ENCODE measurements around the gene ETFB.

The ETFB gene

DNA sequence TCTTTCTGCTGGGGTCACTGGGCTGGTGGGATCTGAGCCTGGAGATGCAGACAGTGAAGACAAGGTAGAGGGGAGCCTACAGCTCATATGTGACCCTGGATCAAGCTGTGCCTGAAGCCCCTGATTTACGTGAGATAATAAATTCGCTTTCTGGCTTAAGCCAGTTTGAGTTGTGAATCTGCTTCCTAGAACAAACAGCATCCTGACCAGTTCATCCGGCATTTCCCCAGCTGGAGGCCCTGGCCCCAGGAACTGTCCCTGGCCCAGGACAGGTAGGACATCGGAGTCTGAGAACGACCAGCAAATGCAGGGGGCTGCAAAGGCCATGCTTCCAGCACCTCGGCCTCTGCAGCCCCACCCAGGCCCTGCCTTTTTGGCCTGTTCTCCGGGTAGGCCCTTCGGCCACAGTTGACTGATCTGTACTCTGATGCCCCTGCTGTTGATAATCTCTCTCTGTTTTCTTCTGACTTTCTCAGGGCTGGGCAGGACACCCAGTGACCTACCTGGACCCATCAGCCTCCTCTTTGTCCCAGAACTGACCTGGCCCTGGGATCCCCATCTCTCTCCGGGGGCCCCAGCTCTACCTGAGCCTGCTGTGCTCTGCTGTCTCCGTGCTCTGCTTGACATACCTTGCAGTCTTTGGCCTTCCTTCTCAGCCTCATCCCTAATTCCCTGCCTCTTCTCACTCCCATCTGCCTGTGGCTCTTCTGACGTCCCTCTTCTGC is 14.8 kb downstream of the ETFB start:
- DNase-seq (ENCODE audit: low spot score), result no peak

DNA sequence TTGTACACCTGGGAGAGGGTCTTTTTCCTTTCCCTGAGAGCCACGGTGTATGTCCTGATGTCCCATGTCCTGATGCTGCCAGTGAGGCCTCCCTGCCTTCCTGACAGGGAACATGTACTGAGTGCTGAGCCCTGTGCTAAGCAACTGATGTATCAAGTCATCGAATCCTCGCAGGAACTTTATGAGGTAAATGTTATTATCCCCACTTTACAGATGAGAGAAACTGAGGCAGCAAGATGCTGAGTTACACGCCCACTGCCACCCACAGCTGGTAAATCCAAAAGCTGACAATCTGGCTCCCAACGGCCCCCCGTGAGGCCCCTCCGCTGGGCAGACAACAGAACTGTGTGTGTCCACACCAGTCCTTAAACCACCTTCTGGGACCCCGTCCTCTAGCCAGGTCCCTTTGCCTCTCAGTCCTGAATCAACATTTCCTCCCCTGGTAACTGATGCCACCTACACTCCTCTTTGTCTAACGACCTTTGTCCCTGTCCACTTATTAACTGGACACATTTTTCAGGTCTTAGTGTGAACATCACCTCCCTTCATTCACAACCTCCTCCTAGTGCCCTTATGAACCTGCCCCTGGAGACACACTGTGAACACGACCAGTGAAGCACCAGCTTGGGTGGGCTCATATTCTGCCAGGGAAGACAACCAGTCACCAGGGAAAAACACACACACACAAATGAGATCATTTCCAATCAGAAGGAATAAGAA is 18.8 kb downstream of the ETFB start:
- no peak for DNase-seq (ENCODE audit: low spot score)

DNA sequence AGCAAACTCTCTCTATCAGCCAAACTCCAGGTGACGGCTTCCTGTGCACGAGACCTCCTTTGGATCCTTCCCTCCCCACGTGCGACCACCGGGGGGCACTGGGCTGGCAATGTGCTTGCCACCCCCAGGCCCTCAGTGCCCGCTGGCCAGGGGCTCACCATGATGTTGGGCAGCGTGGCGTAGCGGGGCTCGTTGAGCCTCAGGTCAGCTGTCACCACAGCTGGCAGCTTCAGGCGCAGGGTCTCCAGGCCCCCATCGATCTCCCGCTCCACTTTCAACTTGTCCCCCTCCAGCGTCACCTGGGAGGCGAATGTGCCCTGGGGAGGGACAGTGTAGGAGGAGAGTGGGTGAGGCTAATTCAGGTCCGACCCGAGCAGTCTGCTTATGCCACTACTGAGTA is 19.4 kb downstream of the ETFB start:
- no peak for DNase-seq (ENCODE audit: low spot score)

DNA sequence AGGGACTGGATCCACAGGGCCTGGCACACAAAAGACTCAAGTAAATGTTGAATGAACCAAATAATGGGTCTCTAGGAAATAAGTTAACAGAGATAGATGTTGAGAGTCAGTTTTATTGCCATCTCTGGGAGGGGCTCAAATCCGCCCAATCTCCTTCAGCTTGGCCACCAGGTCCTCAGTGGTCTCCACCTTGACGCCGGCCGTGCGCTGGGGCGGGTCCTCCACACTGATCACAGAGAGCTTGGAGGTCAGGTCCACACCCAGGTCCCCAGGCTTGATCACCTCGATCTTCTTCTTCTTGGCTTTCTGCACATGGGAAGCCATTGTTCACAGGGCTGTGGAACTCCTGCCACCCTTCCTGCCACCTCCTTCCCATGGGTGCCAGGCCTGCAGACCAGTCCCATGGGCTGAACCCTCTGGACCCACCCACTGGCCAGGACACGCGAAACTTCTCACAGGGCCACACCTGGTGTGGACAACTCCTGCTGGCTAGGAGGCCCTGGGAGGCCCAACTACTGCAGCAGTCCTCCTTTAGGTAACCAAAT is 21.0 kb downstream of the ETFB start:
- no peak for DNase-seq (ENCODE audit: low spot score)

DNA sequence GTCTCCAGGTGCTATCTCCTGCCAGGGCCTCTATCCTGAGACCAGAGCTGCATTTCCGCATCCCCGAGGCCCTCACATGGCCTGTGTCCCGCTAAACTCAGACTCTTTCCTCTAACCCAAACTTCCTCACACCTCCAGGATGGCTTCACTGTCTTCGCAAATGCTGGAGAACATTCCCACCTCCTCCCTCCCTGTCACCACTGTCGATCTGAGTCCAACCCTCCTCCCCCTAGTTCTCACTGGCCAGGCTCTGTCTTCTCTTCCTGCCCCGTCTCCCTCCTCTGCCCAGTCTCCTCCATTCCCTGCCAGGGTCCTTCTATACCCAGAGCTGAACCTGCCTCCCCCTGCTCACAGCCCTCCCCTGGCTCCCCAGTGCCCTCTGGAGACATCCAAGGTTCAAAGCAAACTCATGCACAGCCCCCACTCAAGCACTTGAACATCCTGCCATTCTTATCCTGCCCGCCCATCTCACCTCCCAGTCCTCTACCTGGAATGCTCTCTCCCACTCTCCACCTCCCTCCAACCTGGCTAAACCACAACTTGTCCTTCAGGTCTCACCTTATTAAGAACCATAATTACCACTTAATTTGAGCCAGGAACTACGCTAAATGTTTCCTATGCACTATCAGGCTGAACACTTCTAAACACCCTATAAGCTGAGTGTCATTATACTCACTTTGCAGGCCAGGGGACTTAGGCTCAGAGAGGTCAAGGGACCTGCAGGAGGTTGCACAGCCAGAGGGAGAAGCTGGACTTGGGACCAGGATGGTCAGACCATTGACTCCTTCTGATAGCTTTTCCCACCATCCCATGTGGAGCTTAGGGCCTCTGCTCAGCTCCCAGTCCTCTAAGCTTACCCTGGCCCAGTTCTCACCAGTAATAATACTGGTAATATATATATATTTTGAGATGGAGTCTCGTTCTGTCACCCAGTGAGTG is 23.3 kb downstream of the ETFB start:
- no peak for DNase-seq (ENCODE audit: low spot score)

DNA sequence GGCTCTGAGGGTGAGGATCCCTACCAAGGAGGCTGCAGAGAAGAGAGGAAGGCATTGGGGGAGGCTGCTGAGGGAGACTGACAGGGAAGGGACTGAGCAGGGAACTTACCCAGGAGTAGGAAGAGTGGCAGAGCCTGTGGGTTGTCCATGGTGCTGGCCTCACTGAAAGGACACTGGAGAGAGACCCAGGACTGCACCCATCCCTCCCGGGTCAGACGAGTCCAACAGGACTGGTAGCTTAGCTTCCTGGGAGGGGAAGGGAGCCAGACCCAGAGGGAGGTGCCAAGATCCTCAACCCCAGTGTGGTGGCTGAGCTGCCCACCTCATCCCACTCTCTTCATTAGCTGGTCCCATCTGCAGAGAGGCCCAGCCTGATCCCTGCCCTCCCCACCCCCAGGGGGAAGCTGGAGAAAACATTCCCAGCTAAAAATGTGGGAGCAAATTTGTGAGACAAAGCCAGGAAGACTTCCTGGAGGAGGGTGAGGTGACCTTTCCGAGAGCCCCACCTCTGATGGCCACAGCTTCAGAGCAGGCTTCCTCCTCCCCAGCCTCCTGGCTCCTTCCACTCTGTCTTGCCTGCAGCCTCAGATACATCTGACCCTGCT is 24.1 kb downstream of the ETFB start, which contains the start of gene VSIG10L:
Gene VSIG10L, minus strand, starts transcription at position 164 of the 605 bp plus-strand sequence. Its CDS starts 15 bp downstream, at position 149.
- DNase-seq (ENCODE audit: low spot score), result no peak

- DNase-seq (ENCODE audit: low spot score), result no peak
Measured at GRCh38 chr19:51341066-51341465, 25.1 kb downstream of the ETFB start.

- DNase-seq (ENCODE audit: low spot score), result peak; percentile 90
Measured at GRCh38 chr19:51339687-51340656, 26.2 kb downstream of the ETFB start.

DNA sequence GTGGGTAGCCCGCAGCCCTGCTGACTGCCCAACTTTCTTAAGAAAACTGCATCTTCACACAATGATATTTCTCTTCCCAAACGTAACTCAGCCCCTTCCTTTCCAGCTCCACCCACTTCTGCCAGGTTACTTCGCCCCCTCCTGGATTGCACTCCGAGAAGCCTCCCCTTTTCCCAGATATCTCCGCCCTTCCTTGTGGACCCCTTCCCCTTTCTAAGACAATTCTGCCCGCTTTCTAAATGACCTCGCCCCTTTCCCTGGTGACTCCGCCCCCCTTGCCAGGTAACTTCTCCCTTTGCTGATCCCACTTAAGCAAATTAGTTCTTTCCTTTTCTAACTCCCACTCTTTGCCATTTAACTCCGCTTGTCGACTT is 26.9 kb downstream of the ETFB start:
- DNase-seq (ENCODE audit: low spot score), result no peak

GRCh38 chr19:51338563-51339312 is 27.4 kb downstream of the ETFB start:
- peak; percentile 82 for DNase-seq (ENCODE audit: low spot score)

DNA sequence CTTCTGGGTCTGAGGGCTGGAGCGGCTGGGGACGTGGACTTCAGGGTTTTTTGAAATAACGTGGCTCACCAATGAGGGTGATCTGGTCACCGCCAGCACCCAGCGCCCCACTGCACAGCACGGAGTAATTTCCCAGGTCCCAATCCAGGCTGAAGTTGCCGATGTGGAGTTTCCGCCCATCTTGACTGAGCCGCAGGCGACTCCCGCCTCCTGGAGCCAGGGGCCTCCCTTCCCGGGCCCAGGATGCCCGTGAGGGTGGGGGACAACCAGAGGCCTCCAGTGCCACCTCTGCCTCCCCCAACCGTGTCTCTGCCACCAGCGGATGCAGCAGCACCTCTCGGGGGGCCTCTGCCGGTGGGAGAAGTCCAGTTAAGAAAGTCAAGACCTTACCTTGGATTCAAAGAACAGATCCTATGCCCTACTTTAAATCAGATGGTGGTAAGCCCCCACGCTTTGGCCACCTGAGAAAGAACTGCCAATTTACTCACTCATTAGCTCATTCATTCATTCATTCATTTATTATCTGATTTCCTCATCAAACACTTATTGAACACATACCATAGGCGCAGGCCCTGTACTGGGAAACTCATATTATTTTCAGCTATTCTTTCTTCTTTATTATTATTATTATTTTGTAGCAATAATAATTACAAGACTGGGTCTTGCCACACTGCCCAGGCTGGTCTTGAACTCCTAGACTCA is 28.2 kb downstream of the ETFB start:
- DNase-seq (ENCODE audit: low spot score), result no peak

- no peak for DNase-seq (ENCODE audit: low spot score)
Measured at GRCh38 chr19:51337141-51337860, 28.9 kb downstream of the ETFB start.

- no peak for DNase-seq (ENCODE audit: low spot score)
Measured at GRCh38 chr19:51333836-51334460, 32.2 kb downstream of the ETFB start.

DNA sequence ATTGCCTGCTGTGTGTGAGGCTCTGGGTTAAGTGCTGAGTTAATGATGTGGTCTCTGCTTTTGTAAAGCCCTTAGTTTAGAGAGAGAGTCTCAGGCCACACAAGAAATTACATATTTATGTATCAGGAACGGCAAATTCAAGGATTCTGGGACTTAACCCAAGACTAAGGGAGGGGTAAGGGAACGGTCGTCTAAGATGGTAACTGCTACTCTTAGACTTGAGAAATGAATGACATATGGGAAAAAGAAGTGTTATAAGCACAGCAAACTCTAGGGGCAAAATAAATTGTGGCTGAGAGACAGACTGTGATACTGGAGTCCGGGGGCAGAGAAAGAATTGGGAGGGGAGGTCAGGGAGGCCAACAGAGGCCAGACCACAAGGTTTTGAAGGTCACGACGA is 34.5 kb downstream of the ETFB start:
- DNase-seq (ENCODE audit: low spot score), result no peak

GRCh38 chr19:51331193-51331592 is 35.0 kb downstream of the ETFB start:
- DNase-seq (ENCODE audit: low spot score), result no peak

DNA sequence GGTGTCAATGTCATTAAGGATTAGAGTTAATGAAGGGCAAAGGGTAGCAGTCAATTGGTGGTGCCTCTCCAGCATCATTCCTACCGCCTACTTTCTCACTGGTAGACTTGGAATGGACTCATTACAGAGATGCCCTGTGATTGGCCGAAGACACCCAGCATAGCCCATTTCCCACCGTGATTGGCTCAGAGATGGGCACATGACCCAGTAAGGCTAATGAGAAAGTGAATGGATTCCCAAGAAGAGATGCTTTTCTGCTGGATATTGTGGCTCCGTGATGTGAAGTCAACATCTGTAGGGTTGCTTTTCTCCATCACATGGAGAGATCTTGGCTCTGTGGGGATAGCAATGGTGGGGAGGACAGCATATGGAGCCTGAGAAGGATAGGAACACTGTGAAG is 35.8 kb downstream of the ETFB start:
- DNase-seq (ENCODE audit: low spot score), result no peak

GRCh38 chr19:51329411-51329810 is 36.8 kb downstream of the ETFB start:
- no peak for DNase-seq (ENCODE audit: low spot score)
